DND-41 (cell line): Measurements from ENCODE around the gene CARD19.
A peak's percentile ranks its signal among the peaks of the same experiment; 100 is the strongest.

Source experiments
- ATAC-seq: fragments of 200-7000 bp; cut with Tn5 transposase; 3 replicates; pipeline ENCODE4 v1.9.1; 2021; ENCODE audit warnings: low read depth; ENCODE audit not compliant: insufficient read depth
- DNase-seq: peaks from one replicate; pipeline ENCODE4 v3.0.0-alpha.2; 2020
- H2AFZ ChIP-seq: 2 replicates; pipeline ENCODE4 v1.6.0; 2012; ENCODE audit warnings: low read depth, low read length
- H3K27ac ChIP-seq: 2 replicates; pipeline ENCODE4 v1.5.1; 2012; ENCODE audit warnings: low read length, inconsistent platforms
- H3K27me3 ChIP-seq: fragments of 200-600 bp; sonication (generic); 2 replicates; pipeline ENCODE4 v1.6.0; 2012; ENCODE audit warnings: low read length, mild to moderate bottlenecking, inconsistent platforms; ENCODE audit not compliant: insufficient read depth, poor library complexity
- H3K36me3 ChIP-seq: 2 replicates; pipeline ENCODE4 v1.5.1; 2012; ENCODE audit warnings: low read length, inconsistent platforms; ENCODE audit not compliant: insufficient read depth
- H3K4me1 ChIP-seq: 2 replicates; pipeline ENCODE4 v1.5.1; 2012; ENCODE audit warnings: mild to moderate bottlenecking, low read length; ENCODE audit not compliant: insufficient read depth
- H3K4me2 ChIP-seq: 2 replicates; pipeline ENCODE4 v1.6.0; 2012; ENCODE audit warnings: mild to moderate bottlenecking, moderate library complexity, low read length, inconsistent platforms; ENCODE audit not compliant: insufficient read depth
- H3K4me3 ChIP-seq, 2 experiments: fragments of 200-600 bp in 1 of 2; shearing (Covaris generic) in 1 of 2; 2 replicates each; pipeline ENCODE4 v1.5.1; 2012 to 2016; ENCODE audit warnings: inconsistent platforms in 2 of 2, low read length in 2 of 2, mild to moderate bottlenecking in 2 of 2, low read depth in 1 of 2, moderate library complexity in 1 of 2
- H3K79me2 ChIP-seq: 2 replicates; pipeline ENCODE4 v1.6.0; 2012; ENCODE audit warnings: low read length, inconsistent platforms; ENCODE audit not compliant: insufficient read depth
- H3K9ac ChIP-seq: 2 replicates; pipeline ENCODE4 v1.6.0; 2012; ENCODE audit warnings: low read depth, mild to moderate bottlenecking, inconsistent platforms, low read length, moderate library complexity
- H3K9me3 ChIP-seq: 2 replicates; pipeline ENCODE4 v1.5.1; 2012; ENCODE audit warnings: low read length, moderate library complexity, mild to moderate bottlenecking, inconsistent platforms; ENCODE audit not compliant: insufficient read depth, severe bottlenecking
- H4K20me1 ChIP-seq: 2 replicates; pipeline ENCODE4 v1.6.0; 2012; ENCODE audit warnings: low read length; ENCODE audit not compliant: insufficient read depth
- CTCF ChIP-seq: IDR thresholded peaks from 2 replicates; pipeline ENCODE4 v1.5.1; 2012; ENCODE audit warnings: borderline replicate concordance, low read length, moderate library complexity, mild to moderate bottlenecking; ENCODE audit not compliant: poor library complexity, severe bottlenecking; ENCODE audit errors: extremely low read depth
- EZH2 ChIP-seq: IDR thresholded peaks from 3 replicates; pipeline ENCODE4 v1.6.1; 2012; ENCODE audit warnings: borderline replicate concordance, low read depth, mild to moderate bottlenecking, moderate library complexity, low read length, inconsistent platforms; ENCODE audit not compliant: severe bottlenecking

CARD19 gene

DNA sequence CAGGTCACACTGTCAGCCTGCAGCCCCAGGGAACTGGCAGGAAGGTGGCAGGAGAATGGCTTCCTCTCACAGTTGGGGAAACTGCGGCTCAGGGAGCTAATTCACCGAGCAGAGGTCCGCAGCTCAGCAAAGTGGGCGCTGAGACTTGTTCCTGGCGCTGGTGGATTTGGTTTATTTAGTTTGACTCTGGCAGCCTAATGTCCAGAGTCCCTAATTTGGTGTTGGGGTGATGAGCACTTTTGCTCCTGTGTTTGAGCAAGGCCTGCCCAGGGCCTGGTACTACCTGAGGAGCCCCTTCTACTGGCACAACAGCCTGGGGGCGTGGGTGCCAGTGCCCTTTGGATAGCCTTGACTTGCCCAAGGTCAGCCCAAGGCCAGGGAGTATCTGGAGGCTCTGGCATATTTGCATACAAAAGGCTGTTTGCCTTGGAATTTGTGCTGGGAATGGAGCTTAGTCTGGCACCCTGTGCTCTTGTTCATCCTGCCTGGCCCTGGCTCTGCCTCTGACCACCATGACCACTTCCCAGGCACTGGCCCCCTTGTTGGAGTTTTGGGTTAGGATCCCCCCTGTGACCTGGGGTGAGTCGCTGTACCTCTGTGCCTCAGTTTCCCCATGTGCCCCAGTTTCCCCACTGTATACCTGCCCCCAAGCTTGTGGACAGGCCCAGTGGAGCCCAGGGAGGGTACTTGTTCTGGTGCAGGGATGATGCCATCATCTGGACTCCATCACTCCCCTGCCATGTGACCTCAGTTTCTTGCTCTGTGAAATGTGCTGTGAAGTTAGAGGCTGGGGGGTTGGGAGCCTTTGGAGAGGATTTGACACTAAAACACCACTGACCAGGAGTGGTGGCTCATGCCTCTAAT lies 36.1 kb upstream of the CARD19 start:
- DNase-seq (no peak), ATAC-seq (no peak)
- H3K9me3 ChIP-seq, result no peaks in the 10 kb centered on the region
- no peaks in the 10 kb centered on the region for H3K27me3 ChIP-seq
- no peaks in the 10 kb centered on the region for H3K36me3 ChIP-seq
- H3K27ac ChIP-seq, result peak overlapping the region; percentile 85; the same call in 1 of the 2 replicates
- no peak overlapping the region for H3K9ac ChIP-seq
- TF ChIP-seq EZH2 (no peak), CTCF (no peak)
- H3K79me2 ChIP-seq, result no peaks in the 10 kb centered on the region
- no peaks in the 10 kb centered on the region for H4K20me1 ChIP-seq
- H2AFZ ChIP-seq, result no peak overlapping the region
- H3K4me2 ChIP-seq, result no peak overlapping the region
- H3K4me1 ChIP-seq, result peaks cover 43% of the 10 kb centered on the region
- no peak overlapping the region for H3K4me3 ChIP-seq

DNA sequence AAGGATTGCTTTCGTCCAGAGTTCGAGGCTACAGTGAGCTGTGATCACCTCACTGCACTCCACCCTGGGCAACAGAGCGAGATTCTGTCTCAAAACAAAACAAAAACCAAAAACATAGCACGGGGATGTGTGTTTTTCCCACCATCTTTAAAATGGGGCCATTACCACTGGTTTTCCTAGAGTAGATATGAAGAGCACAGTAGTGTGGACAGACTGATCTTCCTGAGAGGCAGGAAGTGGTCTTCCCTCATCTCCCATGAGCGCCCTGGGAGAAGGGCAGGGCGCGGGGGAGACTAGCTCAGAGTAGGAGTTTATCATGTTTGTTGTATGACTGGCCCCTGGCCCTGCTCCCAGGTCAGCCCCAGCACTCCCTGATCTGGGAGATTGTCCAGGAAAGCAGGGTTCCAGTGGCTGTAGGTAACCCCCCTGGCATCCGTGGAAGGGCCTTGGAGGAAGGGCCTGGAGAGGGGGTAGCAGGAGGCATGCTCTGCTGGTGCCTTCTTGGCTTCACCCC lies 35.2 kb upstream of the CARD19 start:
- no peak for TF ChIP-seq EZH2
- no peak for TF ChIP-seq CTCF
- no peaks in the 10 kb centered on the region for H3K79me2 ChIP-seq
- no peaks in the 10 kb centered on the region for H3K27me3 ChIP-seq
- no peak for ATAC-seq
- H3K9ac ChIP-seq, result no peak overlapping the region
- H3K36me3 ChIP-seq, result no peaks in the 10 kb centered on the region
- H3K27ac ChIP-seq, result peak overlapping the region; percentile 85
- H3K4me1 ChIP-seq, result peaks cover 52% of the 10 kb centered on the region
- no peak overlapping the region for H3K4me2 ChIP-seq
- peak overlapping the region; percentile 22; the same call in 1 of the 2 replicates for H2AFZ ChIP-seq
- no peak overlapping the region for H3K4me3 ChIP-seq
- no peaks in the 10 kb centered on the region for H3K9me3 ChIP-seq
- DNase-seq, result no peak
- H4K20me1 ChIP-seq, result no peaks in the 10 kb centered on the region

DNA sequence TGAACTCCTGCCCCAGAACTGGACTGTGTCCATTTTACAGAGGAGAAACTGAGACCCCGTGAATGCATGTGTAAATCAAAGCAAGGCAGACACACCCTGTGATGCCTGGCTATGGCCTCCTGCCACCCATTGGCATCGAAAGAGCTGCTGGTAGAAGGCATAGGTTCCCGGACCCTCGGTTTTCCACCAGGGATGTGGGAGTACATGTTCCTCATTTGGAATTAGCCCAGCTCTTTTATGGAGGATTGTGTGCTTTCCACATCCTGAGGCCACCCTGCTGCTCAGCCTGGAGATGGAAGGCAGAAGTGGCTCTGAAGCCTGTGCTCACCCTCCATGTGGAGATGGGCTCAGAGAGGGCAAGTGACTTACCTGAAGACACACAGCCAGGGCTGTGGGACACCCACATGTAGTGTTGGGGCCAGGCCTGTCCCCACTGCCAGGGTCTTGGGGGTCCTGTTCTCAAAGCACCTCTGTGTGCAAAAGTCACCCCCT lies 34.7 kb upstream of the CARD19 start:
- Histone ChIP-seq H2AFZ (no peak overlapping the region), H4K20me1 (no peaks in the 10 kb centered on the region), H3K9me3 (no peaks in the 10 kb centered on the region), H3K27ac (peak overlapping the region; percentile 85), H3K79me2 (no peaks in the 10 kb centered on the region), H3K27me3 (no peaks in the 10 kb centered on the region), H3K4me1 (peaks cover 54% of the 10 kb centered on the region), H3K4me3 (no peak overlapping the region), H3K36me3 (no peaks in the 10 kb centered on the region), H3K4me2 (no peak overlapping the region), H3K9ac (no peak overlapping the region)
- DNase-seq, result no peak
- no peak for ATAC-seq
- TF ChIP-seq EZH2, result no peak
- no peak for TF ChIP-seq CTCF
